22Rv1 (cell line): ENCODE data around the gene SPHK2.

Experiments used
- CTCF ChIP-seq: fragments of 450-650 bp; IDR thresholded peaks from 2 replicates; pipeline ENCODE4 v1.5.1; 2017; ENCODE audit warnings: mild to moderate bottlenecking
- ZFX ChIP-seq: fragments of 450-650 bp; IDR thresholded peaks from 2 replicates; pipeline ENCODE4 v1.6.1; 2017; ENCODE audit warnings: antibody characterized with exemption, borderline replicate concordance

GRCh38 chr19:48648134-48648533, 28.8 kb downstream of the SPHK2 start:
- no peak for TF ChIP-seq CTCF
- TF ChIP-seq ZFX = no peak
